NCI-H146 treated with DMSO at 0.1 percent for 48 hours (cell line): ENCODE results near the gene TFEC.

ENCODE experiments used
- DNase-seq: peaks from one replicate; lab custom pipeline; 2025; ENCODE audit not compliant: unreplicated experiment; lab: John Stamatoyannopoulos, UW

TFEC gene

DNA sequence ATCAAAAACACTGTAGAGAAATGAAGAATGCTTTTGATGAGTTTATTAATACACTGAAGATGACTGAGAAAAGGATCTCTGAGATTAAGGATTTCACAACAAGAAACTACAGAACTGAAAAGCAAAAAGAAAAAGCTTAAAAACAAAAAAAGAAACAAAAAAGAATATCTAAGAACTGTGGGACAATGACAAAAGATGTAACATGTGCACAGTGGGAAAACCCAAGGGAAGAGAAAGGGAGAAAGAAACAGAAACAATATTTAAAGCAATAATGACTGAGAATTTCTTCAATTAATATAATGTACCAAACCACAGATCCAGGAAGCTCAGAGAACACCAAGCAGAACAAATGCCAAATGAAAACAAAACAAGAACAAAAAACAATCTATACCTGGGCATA lies 42.2 kb downstream of the TFEC start:
- DNase-seq = no peak

- no peak for DNase-seq
Measured at GRCh38 chr7:115987486-115987885, 43.1 kb downstream of the TFEC start.

DNA sequence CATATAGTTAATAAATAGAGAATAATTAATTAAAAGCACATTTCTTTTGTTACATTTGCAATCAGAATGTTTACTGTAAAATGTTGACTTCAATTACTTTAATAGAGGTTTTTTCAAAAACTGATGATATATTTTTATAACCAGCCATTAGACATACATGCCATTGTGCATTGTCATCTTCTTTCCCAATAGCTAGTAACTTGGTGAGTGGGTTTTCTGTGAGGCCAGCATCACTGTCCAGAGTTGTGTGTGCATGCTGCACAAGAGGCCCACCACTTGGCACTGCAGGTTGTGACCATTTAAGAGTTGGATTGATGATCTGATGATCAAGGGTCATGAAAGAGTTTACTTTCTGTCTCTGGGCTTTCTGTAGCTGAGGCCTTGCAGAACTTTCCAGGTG lies 46.5 kb downstream of the TFEC start:
- DNase-seq = no peak

- no peak for DNase-seq
Measured at GRCh38 chr7:115980159-115980558, 50.4 kb downstream of the TFEC start.

- no peak for DNase-seq
Measured at GRCh38 chr7:115976651-115977050, 53.9 kb downstream of the TFEC start.

GRCh38 chr7:115975766-115976165 lies 54.8 kb downstream of the TFEC start:
- no peak for DNase-seq

DNA sequence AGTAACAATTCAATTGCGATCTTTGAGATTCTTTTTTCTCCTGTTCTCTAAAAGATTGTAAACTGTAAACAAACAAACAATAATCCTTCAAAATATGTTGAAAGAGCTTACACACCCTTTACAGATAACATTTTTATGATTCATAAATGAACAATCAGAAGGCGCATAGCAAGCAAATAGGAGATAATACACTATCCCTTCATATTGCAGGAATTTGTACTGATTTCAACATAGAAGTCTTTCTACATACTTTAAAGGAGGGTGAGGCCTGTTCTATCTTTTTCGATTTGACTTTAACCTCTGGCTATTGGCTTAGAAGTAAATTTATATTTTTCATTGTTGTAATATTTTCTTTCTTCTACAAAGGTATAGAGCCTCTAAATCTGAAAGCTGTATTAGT lies 57.2 kb downstream of the TFEC start:
- no peak for DNase-seq

DNA sequence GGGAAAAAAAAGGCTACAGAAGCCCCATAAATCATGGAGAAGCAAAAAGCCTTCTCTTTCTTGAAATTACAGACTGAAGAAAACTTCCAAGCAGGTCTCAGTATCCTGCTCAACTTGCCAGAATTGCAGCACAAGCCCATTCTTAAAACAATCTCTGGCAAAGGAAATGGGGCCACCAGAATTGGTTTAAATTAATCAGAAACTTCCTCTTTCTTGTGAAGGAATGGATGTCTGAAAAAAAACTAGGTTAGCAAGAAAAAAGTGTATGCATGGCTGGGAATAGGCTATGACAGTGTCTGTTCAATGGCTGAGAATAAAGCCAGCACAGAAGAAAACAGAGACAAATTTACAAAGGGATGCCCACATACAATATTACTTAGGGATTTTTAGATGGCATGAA lies 59.1 kb downstream of the TFEC start:
- no peak for DNase-seq

GRCh38 chr7:115968596-115968995 lies 62.0 kb downstream of the TFEC start:
- no peak for DNase-seq

GRCh38 chr7:115968171-115968570 lies 62.4 kb downstream of the TFEC start:
- DNase-seq = no peak

GRCh38 chr7:115965796-115966475 lies 64.6 kb downstream of the TFEC start:
- DNase-seq = no peak

GRCh38 chr7:115965236-115965635 lies 65.3 kb downstream of the TFEC start:
- DNase-seq = no peak

GRCh38 chr7:115964799-115965198 lies 65.8 kb downstream of the TFEC start:
- no peak for DNase-seq

- DNase-seq = no peak
Measured at GRCh38 chr7:115962340-115962739, 68.2 kb downstream of the TFEC start.

DNA sequence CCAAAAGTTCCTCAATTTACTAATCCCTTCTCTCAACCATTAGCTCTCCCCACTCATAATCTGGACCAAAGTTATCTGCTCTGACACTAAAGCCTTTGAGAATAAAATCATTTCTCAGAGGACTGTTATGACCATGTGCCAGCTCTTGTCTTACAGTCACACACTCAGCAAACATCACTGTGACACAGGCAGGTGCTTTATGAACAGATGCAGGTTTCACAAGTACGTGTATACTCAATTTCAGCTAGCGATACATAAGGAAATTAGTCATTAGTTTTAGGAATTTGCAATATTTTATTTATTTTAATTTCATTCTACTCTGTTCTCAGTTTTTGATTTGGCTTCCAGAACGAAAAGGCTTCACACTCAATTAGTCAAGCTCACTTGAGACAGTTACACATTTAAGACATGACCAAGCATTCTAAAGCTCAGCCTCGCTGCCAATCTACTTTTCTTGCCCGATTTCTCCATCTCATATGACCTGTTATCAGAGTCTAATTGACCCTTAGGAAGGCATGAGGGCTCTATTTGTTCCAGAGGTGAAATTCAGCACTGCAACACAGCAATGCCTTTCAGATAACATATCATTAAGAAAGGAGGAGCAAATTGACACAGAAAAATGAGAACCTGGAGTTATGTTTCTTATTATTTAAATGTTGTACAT lies 76.8 kb downstream of the TFEC start:
- DNase-seq = no peak

DNA sequence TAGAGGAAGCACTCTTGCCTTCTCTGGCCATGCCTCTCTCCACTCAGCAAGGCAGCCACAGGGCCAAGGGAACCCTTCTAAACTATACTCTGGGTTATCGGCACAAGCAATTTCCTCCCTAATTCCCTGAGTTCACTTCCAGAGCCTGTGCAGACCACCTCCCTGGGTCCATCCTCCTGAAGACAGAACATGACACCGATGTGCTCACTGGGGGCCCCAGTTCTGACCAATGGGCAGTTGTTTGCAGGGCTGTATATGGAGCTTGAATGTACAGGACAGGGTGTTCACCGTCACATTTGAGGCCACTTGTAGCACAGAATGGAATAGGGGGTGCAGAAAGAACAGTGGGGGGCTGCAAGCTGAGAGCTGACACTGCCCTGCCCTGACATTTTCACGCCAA lies 77.7 kb downstream of the TFEC start:
- DNase-seq = no peak

DNA sequence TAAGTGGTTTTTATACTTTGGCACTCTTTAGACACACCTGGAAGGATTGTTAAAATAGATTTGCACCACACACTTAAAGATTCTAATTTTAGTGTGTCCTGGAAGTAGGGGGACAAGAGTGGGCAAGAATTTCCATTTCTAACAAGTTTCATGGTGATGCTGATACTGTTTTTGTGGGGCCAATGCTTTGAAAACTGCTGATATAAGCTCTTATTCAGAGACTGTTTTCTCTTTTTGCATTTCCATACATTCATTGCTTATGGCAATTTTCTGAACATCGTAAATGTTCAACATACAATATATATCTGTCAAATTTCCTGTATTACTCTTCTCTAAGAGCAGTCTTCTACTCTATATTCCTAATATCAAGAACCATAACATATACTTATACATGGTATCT lies 79.0 kb downstream of the TFEC start:
- no peak for DNase-seq

DNA sequence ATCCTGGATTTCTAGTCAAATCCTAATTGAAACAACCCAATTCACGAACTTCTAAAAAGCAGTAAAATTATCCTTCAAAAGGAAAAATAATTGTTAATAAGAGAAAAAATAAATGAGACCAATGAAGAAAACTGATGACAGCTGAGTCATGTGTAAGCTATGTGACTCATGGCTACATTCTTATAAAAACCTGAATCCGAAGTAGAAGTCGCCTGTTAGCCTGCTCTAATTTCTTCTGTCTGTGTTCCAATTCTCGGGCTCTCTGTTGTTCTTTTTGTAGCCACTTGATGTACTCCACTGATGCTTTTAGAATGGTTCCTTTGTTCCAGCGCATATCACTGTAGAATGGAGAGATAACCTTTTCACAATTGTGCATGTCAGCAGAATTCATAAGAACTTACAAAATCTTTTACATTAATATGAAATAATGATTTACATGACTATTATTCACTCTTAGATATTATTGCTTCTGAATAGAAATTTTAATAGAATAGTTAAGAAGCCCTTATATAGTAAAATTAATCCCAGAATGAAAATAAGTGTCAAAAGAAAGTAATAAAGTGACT lies 88.8 kb downstream of the TFEC start:
- DNase-seq = no peak

DNA sequence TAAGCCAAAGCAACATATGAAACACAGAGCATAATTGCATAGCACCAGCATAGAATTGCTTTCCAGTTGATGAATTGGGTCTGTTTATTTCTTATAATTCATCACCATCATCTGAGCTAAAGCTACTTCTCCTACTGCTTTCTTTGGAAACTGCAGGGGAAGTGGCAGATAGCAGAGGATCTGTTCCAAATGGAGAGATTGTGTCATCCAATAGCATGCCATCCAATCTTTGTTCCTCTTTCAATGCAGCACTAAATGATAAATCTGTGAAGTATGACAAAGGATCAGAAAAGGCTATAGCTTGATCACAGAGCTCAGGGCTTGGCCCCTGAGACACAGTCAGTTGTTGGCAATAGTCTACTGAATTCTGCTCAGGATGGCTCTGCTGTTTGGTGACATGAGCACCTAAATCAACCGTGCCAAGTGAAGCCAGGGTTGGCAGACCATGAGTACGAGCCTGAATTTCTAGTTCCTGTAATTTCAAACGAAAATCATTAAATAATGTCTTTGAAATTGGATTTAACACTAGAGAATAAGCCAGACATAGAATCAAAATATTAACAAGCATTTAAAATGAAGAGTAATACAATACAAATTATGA lies 90.0 kb downstream of the TFEC start:
- no peak for DNase-seq

GRCh38 chr7:115937960-115938359 lies 92.6 kb downstream of the TFEC start:
- DNase-seq = no peak

- DNase-seq = no peak
Measured at GRCh38 chr7:115933471-115933870, 97.1 kb downstream of the TFEC start.

DNA sequence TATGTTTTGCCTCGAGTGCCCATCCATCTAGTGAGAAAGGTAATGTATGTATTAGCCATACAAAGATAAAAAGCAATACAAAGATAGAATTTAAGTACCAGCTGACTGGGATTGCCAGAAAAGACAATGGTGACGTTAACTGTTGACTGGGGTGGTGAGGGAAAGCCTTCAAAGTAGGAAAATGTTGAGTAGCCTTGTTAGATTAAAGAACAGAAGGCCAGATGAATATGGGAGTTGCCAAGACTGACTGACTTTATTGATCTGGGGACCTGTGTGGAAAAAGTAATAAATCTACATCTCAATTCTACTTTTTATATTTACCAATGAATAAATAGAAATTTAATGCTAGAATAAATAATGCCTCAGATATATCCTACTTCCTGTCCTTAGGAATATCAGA lies 97.7 kb downstream of the TFEC start:
- DNase-seq = no peak
